GM12865 (cell line): ENCODE results near the gene CD300H.

Experiments used
- DNase-seq: peaks from one replicate; pipeline ENCODE4 v3.0.0; 2010; ENCODE audit warnings: low read depth
- H3K4me3 ChIP-seq: 2 replicates; pipeline ENCODE4 v1.5.1; 2011; ENCODE audit warnings: mild to moderate bottlenecking, low read depth, low read length, control low read depth
- TF ChIP-seq, protein P1 (sequence below): IDR thresholded peaks from 2 replicates; pipeline ENCODE4 v1.5.1; 2011; ENCODE audit warnings: low read length, control low read depth, low read depth, inconsistent platforms; ENCODE audit not compliant: insufficient read depth; ENCODE audit errors: missing control alignments

CD300H gene

DNA sequence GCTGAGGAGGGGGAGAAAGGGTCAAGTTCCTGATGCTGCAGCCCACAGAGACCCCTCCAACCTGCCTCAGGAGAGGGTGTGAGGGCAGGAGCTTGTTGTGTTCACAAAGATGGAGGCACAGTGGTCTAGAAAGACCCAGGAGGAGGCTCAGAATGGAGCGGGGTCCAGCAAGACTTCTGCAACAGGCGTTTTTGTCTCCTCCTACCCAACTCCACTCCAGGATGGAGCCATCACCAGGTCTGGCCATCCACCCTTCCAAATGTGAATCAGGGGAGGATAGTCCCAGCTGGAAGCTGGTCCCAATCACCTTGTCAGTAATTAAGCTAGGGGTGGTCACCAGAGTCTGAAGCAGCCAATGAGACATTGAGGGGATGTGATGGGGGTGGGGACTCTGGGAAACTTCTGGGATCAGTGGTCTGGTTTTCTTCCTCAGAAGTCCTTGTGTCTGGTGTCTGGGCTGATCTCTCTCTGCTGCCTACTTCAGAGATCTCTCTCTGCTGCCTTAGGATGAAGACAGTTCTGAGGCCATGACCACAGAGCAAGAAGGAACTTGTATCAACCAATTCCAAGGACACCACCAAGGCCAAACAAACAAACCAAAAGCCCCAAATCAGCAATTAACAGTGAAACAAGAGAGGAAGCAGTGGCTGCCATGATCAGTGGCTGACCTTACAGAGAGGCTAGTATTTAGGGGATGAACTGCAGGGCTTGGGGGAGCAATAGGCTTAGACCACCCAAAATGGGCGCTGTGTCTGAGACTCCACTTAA, 50.6 kb downstream of the CD300H start:
- no peak overlapping the region for H3K4me3 ChIP-seq
- no peak for DNase-seq
- TF ChIP-seq, protein P1, sequence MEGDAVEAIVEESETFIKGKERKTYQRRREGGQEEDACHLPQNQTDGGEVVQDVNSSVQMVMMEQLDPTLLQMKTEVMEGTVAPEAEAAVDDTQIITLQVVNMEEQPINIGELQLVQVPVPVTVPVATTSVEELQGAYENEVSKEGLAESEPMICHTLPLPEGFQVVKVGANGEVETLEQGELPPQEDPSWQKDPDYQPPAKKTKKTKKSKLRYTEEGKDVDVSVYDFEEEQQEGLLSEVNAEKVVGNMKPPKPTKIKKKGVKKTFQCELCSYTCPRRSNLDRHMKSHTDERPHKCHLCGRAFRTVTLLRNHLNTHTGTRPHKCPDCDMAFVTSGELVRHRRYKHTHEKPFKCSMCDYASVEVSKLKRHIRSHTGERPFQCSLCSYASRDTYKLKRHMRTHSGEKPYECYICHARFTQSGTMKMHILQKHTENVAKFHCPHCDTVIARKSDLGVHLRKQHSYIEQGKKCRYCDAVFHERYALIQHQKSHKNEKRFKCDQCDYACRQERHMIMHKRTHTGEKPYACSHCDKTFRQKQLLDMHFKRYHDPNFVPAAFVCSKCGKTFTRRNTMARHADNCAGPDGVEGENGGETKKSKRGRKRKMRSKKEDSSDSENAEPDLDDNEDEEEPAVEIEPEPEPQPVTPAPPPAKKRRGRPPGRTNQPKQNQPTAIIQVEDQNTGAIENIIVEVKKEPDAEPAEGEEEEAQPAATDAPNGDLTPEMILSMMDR = no peak

DNA sequence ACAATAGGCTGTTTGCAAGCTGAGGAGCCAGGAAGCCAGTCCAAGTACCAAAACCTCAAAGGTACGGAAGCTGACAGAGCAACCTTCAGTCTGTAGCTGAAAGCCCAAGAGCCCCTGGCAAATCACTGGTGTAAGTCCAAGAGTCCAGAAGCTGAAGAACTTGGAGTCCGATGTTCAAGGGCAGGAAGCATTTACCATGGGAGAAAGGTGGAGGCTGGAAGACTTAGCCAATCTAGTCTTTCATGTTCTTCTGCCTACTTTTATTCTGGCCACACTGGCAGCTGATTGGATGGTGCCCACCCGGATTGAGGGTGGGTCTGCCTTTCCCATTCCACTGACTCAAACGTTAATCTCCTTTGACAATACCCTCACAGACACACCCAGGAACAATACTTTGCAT, 51.4 kb downstream of the CD300H start:
- DNase-seq = no peak
- no peak overlapping the region for H3K4me3 ChIP-seq
- TF ChIP-seq, protein P1 = no peak

DNA sequence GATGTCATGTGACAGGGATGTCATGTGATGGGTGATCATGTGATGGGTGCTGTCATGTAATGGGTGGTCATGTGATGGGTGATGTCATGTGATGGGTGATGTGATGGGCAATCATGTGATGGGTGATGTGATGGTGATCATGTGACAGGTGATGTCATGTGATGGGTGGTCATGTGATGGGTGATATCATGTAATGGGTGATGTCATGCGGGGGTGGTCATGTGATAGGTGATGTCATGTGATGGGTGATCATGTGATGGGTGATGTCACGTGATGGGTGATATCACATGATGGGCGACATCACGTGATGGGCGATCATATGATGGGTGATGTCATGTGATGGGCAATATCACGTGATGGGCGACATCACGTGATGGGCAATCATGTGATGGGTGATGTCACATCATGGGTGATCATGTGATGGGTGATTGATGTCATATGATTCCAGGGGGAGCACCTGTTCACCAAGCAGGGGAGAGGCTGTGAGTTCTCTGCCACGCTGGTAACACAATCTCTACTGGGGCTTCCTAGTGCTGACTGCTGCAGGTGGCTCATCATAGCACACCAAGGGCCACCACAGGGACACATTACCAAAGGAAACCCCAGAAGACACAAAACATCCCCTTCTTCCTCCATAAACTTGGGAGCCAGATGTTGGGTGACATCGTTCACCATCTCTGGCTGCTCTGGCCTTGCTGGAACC, 52.5 kb downstream of the CD300H start:
- H3K4me3 ChIP-seq = no peak overlapping the region
- TF ChIP-seq, protein P1 = no peak
- no peak for DNase-seq

- TF ChIP-seq, protein P1 = no peak
- H3K4me3 ChIP-seq = no peak overlapping the region
- peak; percentile 65 for DNase-seq
Observed at GRCh38 chr17:74513987-74514631, 53.2 kb downstream of the CD300H start.

GRCh38 chr17:74512624-74513091, 54.7 kb downstream of the CD300H start:
- H3K4me3 ChIP-seq = no peak overlapping the region
- peak; percentile 25 for DNase-seq
- TF ChIP-seq, protein P1 = no peak

DNA sequence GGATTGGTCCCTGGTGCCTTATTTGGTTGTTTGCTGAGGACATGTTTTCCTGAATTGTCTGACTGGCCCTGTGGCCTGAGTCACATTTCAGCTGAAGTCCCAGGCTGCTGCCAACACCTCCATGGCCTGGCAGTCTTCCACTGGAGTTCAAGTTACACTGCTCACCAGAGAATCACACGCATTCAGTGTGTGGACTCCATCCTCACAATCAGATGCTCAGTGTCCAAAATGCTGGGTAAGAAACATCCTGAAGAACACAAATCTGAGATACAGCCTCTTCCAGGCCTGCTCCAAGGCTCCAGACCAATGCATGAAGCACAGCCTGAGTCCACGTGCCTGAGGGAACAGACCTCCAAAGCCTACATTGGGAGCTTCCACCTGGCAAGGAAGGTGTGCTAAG, 55.3 kb downstream of the CD300H start:
- TF ChIP-seq, protein P1 = no peak
- DNase-seq = no peak
- H3K4me3 ChIP-seq = no peak overlapping the region
